Left lung (tissue), 10 donors: ENCODE data around the gene PTPRB. TPM values are rescaled to one million over a fixed set of nuclear protein-coding genes. Genes with fewer than 3 reads are reported as not detected.

Source experiments
- ATAC-seq: fragments of 200-7000 bp; cut with Tn5 transposase; one replicate; pipeline ENCODE4 v1.9.1; 2020; ENCODE audit warnings: moderate library complexity
- DNase-seq, 4 donors: peaks; one replicate each; pipeline ENCODE4 v3.0.0-alpha.2; 2013 to 2020
- H3K27ac ChIP-seq, 2 donors: fragments of 200-600 bp; sonication (generic) in 1 of 2; one replicate each; pipeline versions ENCODE4 v1.5.0 to v1.8.0; 2020 to 2021
- H3K27me3 ChIP-seq, 2 donors: fragments of 200-600 bp; sonication (generic) in 1 of 2; one replicate each; pipeline versions ENCODE4 v1.5.0 to v1.8.0; 2020 to 2021
- H3K36me3 ChIP-seq, 2 donors: fragments of 200-600 bp; sonication (generic) in 1 of 2; one replicate each; pipeline versions ENCODE4 v1.5.0 to v1.8.0; 2020 to 2021
- H3K4me1 ChIP-seq, 2 donors: fragments of 200-600 bp; one replicate each; pipeline ENCODE4 v1.8.0; 2021
- H3K4me3 ChIP-seq, 2 donors: fragments of 200-600 bp; sonication (generic) in 1 of 2; one replicate each; pipeline versions ENCODE4 v1.5.0 to v1.8.0; 2020 to 2021; ENCODE audit warnings: mild to moderate bottlenecking in 1 of 2
- H3K9me3 ChIP-seq, 2 donors: fragments of 200-600 bp; sonication (generic) in 1 of 2; one replicate each; pipeline versions ENCODE4 v1.5.0 to v1.8.0; 2020 to 2021
- intact Hi-C, 2 donors: fragments of 100-400 bp; cut with DNase I; formaldehyde crosslinking; loops; one replicate each; pipeline versions ENCODE4 v1.11.2 to v1.14.2; 2022
- polyA plus RNA-seq, 6 donors: library from polyadenylated mRNA; unstranded; fragments of 120-200 nt; gene quantifications; one replicate each; pipeline ENCODE4 v1.2.1, GENCODE V29; 2013; ENCODE audit not compliant: insufficient read length in 6 of 6
- total RNA-seq, 2 donors: library from RNA; stranded (reverse); fragmentation: NEBNext Ultra II Directional; extraction: Animal tissue kit (Norgen Biotek cat#: 25700); gene quantifications; one replicate each; pipeline ENCODE4 v1.2.1, GENCODE V29; 2021
- TF ChIP-seq, protein P1 (sequence below), 2 donors: fragments of 200-600 bp; sonication (generic) in 1 of 2; IDR thresholded peaks; one replicate each; pipeline versions ENCODE4 v1.5.0 to v1.8.0; 2021; ENCODE audit warnings: antibody characterized with exemption in 2 of 2
- donor health status: DM: no; HTN: yes; CAD: no.
- donor health status: DM: no; HTN: no; CAD: no.

Gene PTPRB
- total and polyA plus RNA-seq, 8 donors, result 34.6 to 83.2 (median 38.4) TPM

DNA sequence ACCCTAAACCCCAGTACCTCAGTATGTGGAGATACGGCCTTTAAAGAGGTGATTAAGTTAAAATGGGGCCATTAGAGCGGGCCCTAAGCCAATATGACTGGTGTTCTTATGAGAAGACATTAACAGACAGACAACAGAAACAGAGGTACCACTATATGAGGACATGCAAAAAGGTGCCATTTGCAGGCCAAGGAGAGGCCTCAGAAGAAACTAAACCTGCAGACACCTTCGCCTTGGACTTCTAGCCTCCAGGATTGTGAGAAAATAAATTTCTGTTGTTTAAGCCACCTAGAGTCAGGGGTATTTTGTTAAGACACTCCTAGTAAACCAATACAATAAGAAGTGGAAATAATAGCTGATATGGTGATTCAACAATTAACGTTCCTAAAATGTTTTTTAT, 32.6 kb downstream of the PTPRB start:
- TF ChIP-seq, protein P1, sequence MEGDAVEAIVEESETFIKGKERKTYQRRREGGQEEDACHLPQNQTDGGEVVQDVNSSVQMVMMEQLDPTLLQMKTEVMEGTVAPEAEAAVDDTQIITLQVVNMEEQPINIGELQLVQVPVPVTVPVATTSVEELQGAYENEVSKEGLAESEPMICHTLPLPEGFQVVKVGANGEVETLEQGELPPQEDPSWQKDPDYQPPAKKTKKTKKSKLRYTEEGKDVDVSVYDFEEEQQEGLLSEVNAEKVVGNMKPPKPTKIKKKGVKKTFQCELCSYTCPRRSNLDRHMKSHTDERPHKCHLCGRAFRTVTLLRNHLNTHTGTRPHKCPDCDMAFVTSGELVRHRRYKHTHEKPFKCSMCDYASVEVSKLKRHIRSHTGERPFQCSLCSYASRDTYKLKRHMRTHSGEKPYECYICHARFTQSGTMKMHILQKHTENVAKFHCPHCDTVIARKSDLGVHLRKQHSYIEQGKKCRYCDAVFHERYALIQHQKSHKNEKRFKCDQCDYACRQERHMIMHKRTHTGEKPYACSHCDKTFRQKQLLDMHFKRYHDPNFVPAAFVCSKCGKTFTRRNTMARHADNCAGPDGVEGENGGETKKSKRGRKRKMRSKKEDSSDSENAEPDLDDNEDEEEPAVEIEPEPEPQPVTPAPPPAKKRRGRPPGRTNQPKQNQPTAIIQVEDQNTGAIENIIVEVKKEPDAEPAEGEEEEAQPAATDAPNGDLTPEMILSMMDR (IDR thresholded peaks at IDR 0.05), result no peak
- Histone ChIP-seq H3K27me3 (peaks cover 0 to 29% of the 10 kb centered on the region in 2 donors), H3K4me3 (peak overlapping the region in 1 of 2 donors; percentile 39), H3K9me3 (no peaks in the 10 kb centered on the region), H3K4me1 (peaks cover 6% of the 10 kb centered on the region in 2 donors), H3K36me3 (no peaks in the 10 kb centered on the region), H3K27ac (no peak overlapping the region)
- intact Hi-C loops, result no loop called here
- no peak for ATAC-seq
- DNase-seq, result no peak

DNA sequence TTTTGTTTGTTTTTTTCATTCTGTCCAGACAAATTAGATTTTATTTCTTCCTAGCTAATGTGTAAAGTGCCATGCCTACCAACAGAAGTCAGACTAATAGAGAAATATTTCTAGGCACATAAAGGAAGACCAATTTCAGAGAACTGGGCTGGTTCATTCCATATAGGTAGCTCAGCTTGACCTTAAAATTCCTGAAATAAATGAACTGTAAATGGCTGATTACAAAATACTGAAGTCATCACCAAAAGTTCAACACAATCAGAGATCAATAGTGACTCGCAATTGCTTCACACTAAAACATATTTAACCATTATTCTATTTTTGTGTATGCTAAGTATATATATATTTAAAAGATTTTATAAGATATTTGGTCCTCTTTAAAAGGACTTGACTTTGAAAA, 34.2 kb downstream of the PTPRB start:
- Histone ChIP-seq H3K4me1 (no peaks in the 10 kb centered on the region), H3K36me3 (no peaks in the 10 kb centered on the region), H3K9me3 (no peaks in the 10 kb centered on the region), H3K27ac (no peak overlapping the region), H3K4me3 (peak overlapping the region in 1 of 2 donors; percentile 39), H3K27me3 (peaks cover 0 to 13% of the 10 kb centered on the region in 2 donors)
- DNase-seq, result no peak
- TF ChIP-seq, protein P1 (IDR thresholded peaks at IDR 0.05), result no peak
- ATAC-seq, result no peak
- intact Hi-C loops, result no loop called here

DNA sequence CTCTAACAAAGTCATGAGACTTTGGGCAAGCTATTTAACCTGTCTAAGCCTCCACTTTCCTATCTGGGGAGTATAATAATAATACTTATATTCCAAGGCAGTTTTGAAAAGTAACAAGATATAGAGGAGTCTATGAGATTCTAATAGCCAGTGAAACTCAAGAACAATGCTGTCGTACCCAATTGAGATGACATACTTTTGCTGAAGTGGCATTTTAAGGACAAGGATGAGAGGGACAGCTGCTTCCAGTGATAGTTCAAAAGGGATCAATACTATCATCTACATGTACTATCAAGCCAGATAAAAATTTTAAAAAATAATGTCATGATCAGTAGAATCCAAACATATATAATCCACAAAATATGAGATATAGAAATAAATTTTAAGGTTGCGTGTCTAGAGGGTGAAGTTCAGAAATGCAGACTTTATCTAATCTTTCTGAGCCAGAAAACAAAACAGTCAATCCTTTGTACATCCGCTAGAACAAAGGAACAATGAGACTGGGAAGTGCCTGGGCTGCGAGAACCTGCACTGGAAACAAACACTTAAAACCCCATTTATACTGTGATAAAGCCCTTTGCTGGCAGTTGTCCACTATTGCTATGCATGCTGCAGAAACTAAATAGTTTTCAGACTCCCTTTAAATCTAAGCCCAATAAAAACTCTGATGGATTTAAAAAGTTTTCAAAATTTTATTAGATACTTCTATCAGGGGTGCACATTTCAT, 38.6 kb downstream of the PTPRB start:
- no peaks in the 10 kb centered on the region for H3K27me3 ChIP-seq
- TF ChIP-seq, protein P1 (IDR thresholded peaks at IDR 0.05), result no peak
- DNase-seq (peak in 2 of 4 donors; percentile 7 to 35), ATAC-seq (peak; percentile 61)
- H3K9me3 ChIP-seq, result no peaks in the 10 kb centered on the region
- H3K4me3 ChIP-seq, result no peak overlapping the region
- H3K4me1 ChIP-seq, result no peaks in the 10 kb centered on the region
- no peaks in the 10 kb centered on the region for H3K36me3 ChIP-seq
- no peak overlapping the region for H3K27ac ChIP-seq
- intact Hi-C loops, result no loop called here

DNA sequence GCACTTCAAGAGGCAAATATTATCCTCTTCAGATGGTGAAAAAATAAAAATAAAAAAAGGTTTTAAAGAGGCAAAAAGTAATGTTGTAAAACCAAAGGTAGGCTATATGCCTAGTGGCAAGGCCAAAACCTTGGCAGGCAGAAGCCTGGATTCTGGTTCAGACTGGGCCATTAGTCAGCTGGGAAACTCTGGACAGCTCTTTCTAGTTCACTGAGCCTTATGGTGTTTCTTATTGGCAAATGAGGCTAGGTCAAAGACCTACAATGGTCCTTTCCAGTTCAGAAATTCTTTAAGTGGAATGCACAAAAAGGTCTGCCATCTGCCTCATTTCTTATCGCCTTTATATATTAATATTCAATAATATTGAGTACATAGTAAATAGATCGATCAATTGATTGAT, 44.6 kb downstream of the PTPRB start:
- no peak overlapping the region for H3K4me3 ChIP-seq
- ATAC-seq (no peak), DNase-seq (no peak)
- no peaks in the 10 kb centered on the region for H3K27me3 ChIP-seq
- TF ChIP-seq, protein P1 (IDR thresholded peaks at IDR 0.05), result no peak
- no peaks in the 10 kb centered on the region for H3K9me3 ChIP-seq
- intact Hi-C loops, result loop anchor here in 1 of 2 donors (5.0 kb wide), 1 partner anchor 130 kb away; no protein-coding TSS in a partner anchor
- no peak overlapping the region for H3K27ac ChIP-seq
- no peaks in the 10 kb centered on the region for H3K4me1 ChIP-seq
- no peaks in the 10 kb centered on the region for H3K36me3 ChIP-seq

DNA sequence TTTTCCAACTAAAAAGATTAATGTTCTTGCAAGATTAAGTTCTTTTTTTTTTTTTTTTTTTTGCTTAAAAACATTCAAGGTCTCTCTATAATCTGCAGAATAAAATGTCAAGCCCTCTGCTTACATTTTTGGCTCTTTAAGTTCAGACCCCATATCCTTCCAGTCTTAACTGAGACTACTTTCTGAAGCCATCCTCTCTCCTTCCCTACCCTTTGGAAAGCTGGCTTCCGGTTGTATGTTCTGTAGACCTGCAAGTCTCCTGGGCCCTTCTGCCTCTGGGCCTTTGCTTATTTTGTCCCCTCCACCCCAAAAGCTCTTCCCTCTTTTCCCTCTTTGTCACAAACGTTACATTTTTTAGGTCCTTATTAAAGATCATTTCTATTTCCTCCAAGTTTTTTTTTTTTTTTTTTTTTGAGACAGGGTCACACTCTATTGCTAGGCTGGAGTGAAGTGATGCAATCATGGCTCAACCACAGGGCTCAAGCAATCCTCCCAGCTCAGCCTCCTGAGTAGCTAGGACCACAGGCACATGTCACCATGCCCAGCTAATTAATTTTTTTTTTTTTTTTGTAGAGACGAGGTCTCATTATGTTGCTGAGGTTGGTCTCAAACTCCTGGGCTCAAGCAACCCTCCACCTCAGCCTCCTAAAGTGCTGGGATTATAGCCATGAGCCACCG, 46.5 kb downstream of the PTPRB start:
- TF ChIP-seq, protein P1 (IDR thresholded peaks at IDR 0.05), result no peak
- no peak for DNase-seq
- intact Hi-C loops, result loop anchor here in 1 of 2 donors (5.0 kb wide), 1 partner anchor 132 kb away; no protein-coding TSS in a partner anchor

More for the DNA sequence above, 46.5 kb downstream of the PTPRB start:
- H3K36me3 ChIP-seq, result no peaks in the 10 kb centered on the region
- H3K4me1 ChIP-seq, result no peaks in the 10 kb centered on the region
- no peak overlapping the region for H3K4me3 ChIP-seq
- no peaks in the 10 kb centered on the region for H3K27me3 ChIP-seq
- no peak overlapping the region for H3K27ac ChIP-seq
- H3K9me3 ChIP-seq, result no peaks in the 10 kb centered on the region
- no peak for ATAC-seq
